GM18526 (cell line): ENCODE measurements around the gene KLHDC9.

Source experiments
- POLR2A ChIP-seq: IDR thresholded peaks from 3 replicates; pipeline ENCODE4 v1.6.1; 2011; ENCODE audit not compliant: insufficient read length; ENCODE audit errors: extremely low read depth

The KLHDC9 gene

GRCh38 chr1:161072751-161073449 is 25.3 kb upstream of the KLHDC9 start:
- TF ChIP-seq POLR2A: no peak

GRCh38 chr1:161073474-161074121 is 24.6 kb upstream of the KLHDC9 start:
- TF ChIP-seq POLR2A: no peak

GRCh38 chr1:161074676-161075368 is 23.3 kb upstream of the KLHDC9 start:
- TF ChIP-seq POLR2A: no peak

- TF ChIP-seq POLR2A: no peak
Measured at GRCh38 chr1:161076410-161076809, 21.8 kb upstream of the KLHDC9 start.

DNA sequence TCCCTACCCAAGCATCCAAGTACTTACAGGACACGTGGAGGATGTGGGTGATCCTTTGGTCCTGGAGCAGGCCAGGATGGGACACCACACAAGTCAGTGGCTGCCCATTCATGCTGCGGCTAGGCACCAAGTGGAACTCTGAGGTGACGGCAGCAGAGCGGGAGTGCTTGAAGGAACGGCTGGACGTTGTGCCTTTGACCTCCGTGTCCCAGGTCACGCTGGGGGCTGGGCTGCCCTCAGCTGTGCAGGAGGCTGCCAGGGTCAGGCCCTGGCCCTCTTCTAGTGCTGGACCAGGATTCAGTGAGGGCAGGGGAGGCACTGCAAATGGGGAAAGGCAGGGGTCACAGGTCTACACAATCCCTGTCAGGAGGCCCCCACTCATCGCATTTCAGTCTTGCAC is 20.7 kb upstream of the KLHDC9 start:
- no peak for TF ChIP-seq POLR2A

DNA sequence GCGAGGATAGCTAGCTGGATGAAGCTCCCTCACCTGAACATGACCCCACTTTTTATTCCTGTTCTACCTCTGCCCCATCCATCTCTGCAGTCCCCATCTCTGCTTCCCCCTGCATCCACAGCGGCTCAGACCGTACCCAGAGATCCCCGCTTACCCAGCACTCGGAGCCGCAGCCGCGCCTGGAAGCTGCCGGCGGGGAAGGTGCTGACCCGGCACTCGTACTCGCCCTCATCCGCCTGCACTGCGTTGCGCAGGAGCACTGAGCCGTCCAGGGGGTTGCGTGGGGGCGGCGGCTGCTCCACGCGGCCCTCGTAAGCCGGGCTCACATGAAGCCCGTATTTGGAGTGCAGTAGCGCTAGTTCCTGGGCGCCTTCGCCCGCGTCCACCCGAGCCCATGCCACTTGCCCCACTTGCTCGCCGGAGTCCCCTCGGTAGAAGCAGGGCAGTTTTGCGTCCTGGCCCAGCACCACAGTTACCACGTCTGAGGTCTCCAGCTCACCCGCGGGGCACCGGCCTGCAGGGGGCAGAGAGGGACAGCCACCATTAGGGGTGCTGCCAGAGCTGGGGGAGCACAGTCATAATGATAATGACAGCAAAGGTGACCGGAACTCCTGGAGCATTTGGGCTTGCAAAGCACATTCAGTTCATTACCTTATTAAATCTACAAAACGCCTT is 18.6 kb upstream of the KLHDC9 start:
- no peak for TF ChIP-seq POLR2A

- no peak for TF ChIP-seq POLR2A
Measured at GRCh38 chr1:161080441-161081405, 17.4 kb upstream of the KLHDC9 start.

DNA sequence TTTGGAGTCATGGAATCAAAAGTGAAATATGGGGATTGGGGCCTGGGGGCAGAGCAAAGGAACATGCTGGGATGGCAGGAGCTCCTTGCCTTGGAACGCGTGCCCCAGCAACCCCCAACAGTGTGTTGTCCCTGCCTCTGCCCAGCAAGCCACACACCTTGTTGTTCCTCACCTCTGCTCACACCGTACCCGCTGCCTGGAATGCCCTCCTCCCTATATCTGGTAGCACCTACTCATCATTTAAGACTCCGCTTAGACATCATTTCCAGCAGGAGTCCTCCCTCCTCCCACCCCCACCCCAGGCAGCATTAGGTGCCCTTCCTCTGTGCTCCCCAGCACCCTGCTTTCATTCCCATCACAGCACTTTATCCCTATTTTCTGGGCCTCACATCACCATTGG is 16.6 kb upstream of the KLHDC9 start:
- TF ChIP-seq POLR2A: no peak

DNA sequence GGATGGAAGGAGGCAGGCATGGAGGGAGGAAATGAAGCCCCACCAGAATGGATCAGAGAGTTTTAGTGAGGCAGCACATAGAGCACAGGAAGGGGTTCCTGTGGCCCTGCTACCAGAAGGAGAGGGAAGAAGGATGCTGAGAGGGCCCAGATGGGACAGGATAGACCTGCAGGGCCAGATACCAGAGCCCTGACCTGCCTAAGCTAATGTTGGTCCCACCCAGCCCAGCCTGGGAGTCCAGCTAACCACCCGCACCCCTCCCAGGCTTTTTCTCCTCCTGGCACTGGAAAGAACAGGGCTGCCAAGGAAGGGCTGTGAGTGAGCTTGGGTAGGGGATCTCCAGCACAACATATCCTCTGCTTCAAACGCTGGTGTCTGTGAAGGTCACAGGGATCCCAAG is 15.7 kb upstream of the KLHDC9 start:
- no peak for TF ChIP-seq POLR2A

DNA sequence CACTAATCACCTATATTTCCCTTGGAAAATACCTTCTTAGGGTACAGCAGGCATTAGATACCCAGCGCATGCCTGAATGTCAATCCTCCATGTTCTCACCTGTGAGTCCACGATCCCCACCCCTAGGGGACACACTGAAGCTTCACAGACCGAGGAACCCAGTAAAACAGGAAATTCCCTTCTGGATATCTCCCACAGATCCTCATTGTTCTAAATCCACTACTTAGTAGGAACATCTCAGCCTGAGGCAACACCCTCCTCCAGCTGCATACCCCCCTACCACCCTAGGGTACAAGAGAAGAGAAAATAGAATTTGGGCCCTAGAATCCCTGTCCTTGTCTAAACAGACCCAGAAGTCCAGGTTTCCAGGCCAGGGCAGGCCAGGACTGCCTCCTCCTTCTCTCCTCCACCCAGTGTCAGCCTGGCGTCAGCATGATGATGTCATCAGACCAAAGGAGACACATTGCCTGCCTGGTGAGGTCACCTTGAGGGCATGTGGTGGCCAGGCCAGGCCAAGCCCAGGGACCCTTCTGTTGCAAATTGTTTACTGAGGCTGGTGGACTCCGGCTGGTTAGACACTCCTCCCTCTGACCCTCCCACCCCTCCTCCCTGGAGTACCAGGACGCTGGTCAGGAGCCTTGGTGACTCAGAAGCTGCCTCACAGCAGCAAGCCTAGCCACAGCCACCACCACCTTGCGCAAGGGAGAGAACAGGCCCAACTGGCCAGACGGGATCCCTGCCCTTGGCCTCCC is 15.0 kb upstream of the KLHDC9 start:
- TF ChIP-seq POLR2A: no peak

DNA sequence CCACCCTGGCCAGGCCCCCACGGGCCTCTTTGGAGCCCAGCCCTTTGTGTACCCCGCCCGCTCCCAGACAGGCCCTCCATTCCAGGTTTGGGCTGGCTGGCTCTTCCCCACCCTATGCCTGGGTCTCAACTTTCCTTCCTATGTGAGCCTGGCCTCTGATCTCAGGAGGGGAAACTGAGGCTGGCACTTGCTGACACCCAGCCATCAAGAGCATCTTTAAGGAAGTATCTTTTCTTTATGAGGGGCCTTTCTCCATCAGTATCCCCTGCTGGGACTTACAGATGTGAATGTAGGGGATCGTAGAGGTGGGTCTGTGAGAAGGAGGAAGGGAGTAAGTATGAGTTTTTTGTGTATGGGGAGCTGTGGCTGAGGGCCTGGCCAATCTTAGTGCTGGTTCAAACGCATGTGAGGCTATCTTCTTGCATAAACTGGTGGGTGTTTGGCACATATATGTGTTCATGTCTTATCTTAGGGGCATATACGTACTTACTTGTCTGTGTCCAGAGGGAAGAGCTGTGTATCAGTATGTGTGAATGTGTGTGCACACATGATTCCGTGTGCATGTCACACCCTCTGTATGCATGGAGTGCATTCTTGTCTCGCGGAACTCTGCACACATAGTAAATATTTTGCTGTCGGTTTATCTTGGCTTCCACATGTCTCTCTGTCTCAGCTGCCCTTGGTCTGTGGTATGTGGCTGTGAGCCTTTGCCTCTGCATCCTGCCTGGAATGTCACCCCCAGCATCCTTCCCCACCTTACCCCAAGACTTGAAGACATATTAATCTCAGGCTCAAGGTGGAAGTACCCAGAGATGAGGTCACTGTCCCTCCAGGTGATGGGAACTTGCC is 14.2 kb upstream of the KLHDC9 start:
- TF ChIP-seq POLR2A: no peak

DNA sequence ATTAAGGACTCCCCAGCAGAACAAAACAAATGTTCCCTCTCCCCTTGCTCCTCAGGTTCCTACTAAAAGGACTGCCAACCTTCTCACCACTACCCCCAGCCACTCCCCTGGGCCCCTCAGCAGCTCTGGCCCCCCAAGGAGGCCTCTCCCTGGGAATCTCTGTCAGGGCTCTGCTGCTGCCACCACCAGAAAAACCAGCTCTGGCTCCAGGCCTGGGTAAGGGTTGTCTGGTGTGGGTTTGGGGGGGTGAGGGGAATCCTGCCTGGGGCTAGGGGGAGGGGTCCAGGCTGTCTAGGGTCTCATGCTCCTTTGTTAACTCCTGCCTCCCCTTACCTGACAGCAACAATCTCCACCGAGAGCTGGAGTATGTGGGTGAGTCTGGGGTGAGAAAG is 13.6 kb upstream of the KLHDC9 start:
- no peak for TF ChIP-seq POLR2A

- TF ChIP-seq POLR2A: no peak
Measured at GRCh38 chr1:161085165-161085564, 13.0 kb upstream of the KLHDC9 start.
